ENCODE measurements around the gene ADISSP.

Gene ADISSP

GRCh38 chr20:3720068-3720467 is 47.5 kb downstream of the ADISSP start:
- Histone ChIP-seq H3F3A (ENCODE audit: insufficient read depth) (no peaks in the 10 kb centered on the region), H3K9ac (ENCODE audit: low read length) (no peak overlapping the region), H3K27me3 (ENCODE audit: low read length) (no peaks in the 10 kb centered on the region), H2AFZ (ENCODE audit: low read depth, low read length, severe bottlenecking) (no peak overlapping the region), H4K20me1 (ENCODE audit: low read depth, low read length) (no peaks in the 10 kb centered on the region), H3K9me3 (ENCODE audit: insufficient read depth, low read length) (no peaks in the 10 kb centered on the region), H3K4me2 (ENCODE audit: low read depth, low read length, poor library complexity, severe bottlenecking) (no peak overlapping the region), H3K4me3 (ENCODE audit: insufficient read depth, low read length, poor library complexity, severe bottlenecking) (no peak overlapping the region), H3K27ac (ENCODE audit: low read depth, low read length) (no peak overlapping the region), H3K36me3 (ENCODE audit: low read length) (no peaks in the 10 kb centered on the region), H3K9me2 (replicated peaks; ENCODE audit: insufficient read depth, low read length) (no peaks in the 10 kb centered on the region), H3K79me2 (ENCODE audit: insufficient read depth, low read length) (no peaks in the 10 kb centered on the region)
- no peak for TF ChIP-seq EZH2phosphoT487 (conservative IDR thresholded peaks at IDR 0.05; ENCODE audit: low read length)
- TF ChIP-seq, protein P1, sequence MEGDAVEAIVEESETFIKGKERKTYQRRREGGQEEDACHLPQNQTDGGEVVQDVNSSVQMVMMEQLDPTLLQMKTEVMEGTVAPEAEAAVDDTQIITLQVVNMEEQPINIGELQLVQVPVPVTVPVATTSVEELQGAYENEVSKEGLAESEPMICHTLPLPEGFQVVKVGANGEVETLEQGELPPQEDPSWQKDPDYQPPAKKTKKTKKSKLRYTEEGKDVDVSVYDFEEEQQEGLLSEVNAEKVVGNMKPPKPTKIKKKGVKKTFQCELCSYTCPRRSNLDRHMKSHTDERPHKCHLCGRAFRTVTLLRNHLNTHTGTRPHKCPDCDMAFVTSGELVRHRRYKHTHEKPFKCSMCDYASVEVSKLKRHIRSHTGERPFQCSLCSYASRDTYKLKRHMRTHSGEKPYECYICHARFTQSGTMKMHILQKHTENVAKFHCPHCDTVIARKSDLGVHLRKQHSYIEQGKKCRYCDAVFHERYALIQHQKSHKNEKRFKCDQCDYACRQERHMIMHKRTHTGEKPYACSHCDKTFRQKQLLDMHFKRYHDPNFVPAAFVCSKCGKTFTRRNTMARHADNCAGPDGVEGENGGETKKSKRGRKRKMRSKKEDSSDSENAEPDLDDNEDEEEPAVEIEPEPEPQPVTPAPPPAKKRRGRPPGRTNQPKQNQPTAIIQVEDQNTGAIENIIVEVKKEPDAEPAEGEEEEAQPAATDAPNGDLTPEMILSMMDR (IDR thresholded peaks at IDR 0.05; ENCODE audit: insufficient read depth, low read length, poor library complexity, severe bottlenecking): no peak

DNA sequence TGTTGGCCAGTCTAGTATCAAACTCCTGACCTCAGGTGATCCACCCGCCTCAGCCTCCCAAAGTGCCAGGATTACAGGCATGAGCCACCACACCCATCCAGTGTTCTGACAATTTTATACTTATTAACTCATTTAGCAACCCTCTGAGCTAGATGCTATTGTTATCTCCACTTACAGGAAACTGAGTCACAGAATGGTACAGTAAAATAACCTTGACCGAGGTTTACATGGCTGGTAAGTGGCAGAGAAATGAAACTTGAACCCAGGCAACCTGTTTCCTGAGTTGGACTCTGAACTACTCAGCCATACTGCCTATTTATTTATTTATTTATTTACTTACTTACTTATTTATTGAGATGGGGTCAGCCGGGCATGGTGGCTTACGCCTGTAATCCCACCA is 48.5 kb downstream of the ADISSP start:
- no peak overlapping the region for H3K4me2 ChIP-seq (ENCODE audit: low read depth, low read length, poor library complexity, severe bottlenecking)
- no peaks in the 10 kb centered on the region for H4K20me1 ChIP-seq (ENCODE audit: low read depth, low read length)
- H3K4me3 ChIP-seq (ENCODE audit: insufficient read depth, low read length, poor library complexity, severe bottlenecking): no peak overlapping the region
- no peak overlapping the region for H3K27ac ChIP-seq (ENCODE audit: low read depth, low read length)
- H2AFZ ChIP-seq (ENCODE audit: low read depth, low read length, severe bottlenecking): no peak overlapping the region
- no peaks in the 10 kb centered on the region for H3K9me2 ChIP-seq (replicated peaks; ENCODE audit: insufficient read depth, low read length)
- no peak overlapping the region for H3K9ac ChIP-seq (ENCODE audit: low read length)
- TF ChIP-seq, protein P1 (IDR thresholded peaks at IDR 0.05; ENCODE audit: insufficient read depth, low read length, poor library complexity, severe bottlenecking): no peak
- no peak for TF ChIP-seq EZH2phosphoT487 (conservative IDR thresholded peaks at IDR 0.05; ENCODE audit: low read length)
- no peaks in the 10 kb centered on the region for H3K27me3 ChIP-seq (ENCODE audit: low read length)
- no peaks in the 10 kb centered on the region for H3K79me2 ChIP-seq (ENCODE audit: insufficient read depth, low read length)
- no peaks in the 10 kb centered on the region for H3F3A ChIP-seq (ENCODE audit: insufficient read depth)
- no peaks in the 10 kb centered on the region for H3K36me3 ChIP-seq (ENCODE audit: low read length)
- no peaks in the 10 kb centered on the region for H3K9me3 ChIP-seq (ENCODE audit: insufficient read depth, low read length)

DNA sequence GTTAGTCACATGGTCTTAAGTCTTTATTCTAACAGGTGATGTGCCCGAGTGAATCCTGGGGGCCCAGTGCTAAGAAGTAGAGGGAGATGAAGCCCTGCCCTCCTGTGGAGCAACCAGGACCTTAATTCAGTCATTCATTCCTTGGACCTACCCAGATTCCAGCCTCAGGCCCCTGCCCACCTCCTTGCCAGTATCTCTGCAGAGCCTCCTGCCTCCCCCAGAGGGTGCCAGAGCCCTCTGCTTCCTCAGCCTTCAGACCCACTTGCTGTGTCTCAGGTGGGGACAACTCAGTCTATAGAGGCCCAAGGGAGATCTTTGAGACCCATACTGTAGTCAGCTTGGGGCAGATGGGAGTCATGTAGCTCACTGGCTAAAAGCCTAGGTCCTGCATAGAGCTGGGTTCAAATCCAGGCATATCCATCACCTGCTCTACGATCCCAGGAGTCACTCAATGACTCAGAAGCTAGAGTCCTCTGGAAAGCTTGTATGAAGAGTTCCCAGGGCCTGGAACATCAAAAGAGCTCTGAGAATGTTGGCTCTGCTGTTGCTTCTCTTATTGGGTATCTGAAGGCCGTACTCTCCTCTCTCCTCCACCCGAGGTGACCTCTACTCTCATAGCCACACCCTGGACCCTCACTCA is 51.2 kb downstream of the ADISSP start:
- H3K27me3 ChIP-seq (ENCODE audit: low read length): no peaks in the 10 kb centered on the region

More for the DNA sequence above, 51.2 kb downstream of the ADISSP start:
- Histone ChIP-seq H3K9me3 (ENCODE audit: insufficient read depth, low read length) (no peaks in the 10 kb centered on the region), H3K79me2 (ENCODE audit: insufficient read depth, low read length) (no peaks in the 10 kb centered on the region), H3K9ac (ENCODE audit: low read length) (no peak overlapping the region), H3K36me3 (ENCODE audit: low read length) (no peaks in the 10 kb centered on the region), H2AFZ (ENCODE audit: low read depth, low read length, severe bottlenecking) (no peak overlapping the region), H3K4me2 (ENCODE audit: low read depth, low read length, poor library complexity, severe bottlenecking) (no peak overlapping the region), H3K9me2 (replicated peaks; ENCODE audit: insufficient read depth, low read length) (no peaks in the 10 kb centered on the region), H4K20me1 (ENCODE audit: low read depth, low read length) (no peaks in the 10 kb centered on the region), H3K4me3 (ENCODE audit: insufficient read depth, low read length, poor library complexity, severe bottlenecking) (no peak overlapping the region), H3F3A (ENCODE audit: insufficient read depth) (no peaks in the 10 kb centered on the region), H3K27ac (ENCODE audit: low read depth, low read length) (no peak overlapping the region)
- no peak for TF ChIP-seq EZH2phosphoT487 (conservative IDR thresholded peaks at IDR 0.05; ENCODE audit: low read length)
- TF ChIP-seq, protein P1 (IDR thresholded peaks at IDR 0.05; ENCODE audit: insufficient read depth, low read length, poor library complexity, severe bottlenecking): peak; percentile 65

All from SU-DHL-6 (cell line).